OCI-LY7 (cell line): ENCODE measurements around the gene TRIM14.

Experiments
- EZH2phosphoT487 ChIP-seq: fragments of 200-600 bp; sonication (generic); IDR thresholded peaks from 2 replicates; pipeline ENCODE4 v1.6.1; 2018; ENCODE audit warnings: low read depth, borderline replicate concordance, mild to moderate bottlenecking, mixed run types, antibody characterized with exemption, low read length, moderate library complexity, mixed read lengths
- TF ChIP-seq, protein P1 (sequence below): fragments of 200-600 bp; sonication (generic); conservative IDR thresholded peaks from 2 replicates; pipeline ENCODE4 v1.5.1; 2014; ENCODE audit warnings: mild to moderate bottlenecking, antibody characterized with exemption, low read length, moderate library complexity, mixed read lengths

DNA sequence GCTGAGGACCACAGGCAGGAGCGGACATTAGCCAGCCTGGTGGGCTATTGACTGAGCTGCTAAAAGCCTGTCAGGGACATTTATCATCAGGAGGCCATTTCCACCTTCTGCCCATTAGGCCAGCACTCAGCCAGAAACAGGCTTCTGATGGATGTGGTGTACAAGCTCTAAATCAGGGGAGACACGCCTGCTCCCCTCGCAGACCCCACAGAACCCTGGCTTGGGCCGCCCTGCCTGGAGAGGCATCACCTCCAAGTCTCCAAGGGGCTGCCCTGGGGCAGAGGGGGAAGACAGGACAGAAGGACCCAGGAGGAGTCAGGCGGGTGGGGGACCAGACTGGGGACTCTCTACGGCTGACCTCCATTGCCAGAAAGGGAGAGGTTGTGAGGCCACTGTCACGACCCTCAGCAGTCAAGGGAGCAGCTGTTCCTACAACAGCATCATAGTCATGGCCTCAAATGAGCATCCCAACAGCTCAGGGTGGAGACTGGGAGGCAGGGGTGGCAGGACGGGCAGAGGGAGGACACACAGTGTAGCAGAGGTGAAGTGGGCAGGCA lies 24.0 kb upstream of the TRIM14 start:
- TF ChIP-seq, protein P1, sequence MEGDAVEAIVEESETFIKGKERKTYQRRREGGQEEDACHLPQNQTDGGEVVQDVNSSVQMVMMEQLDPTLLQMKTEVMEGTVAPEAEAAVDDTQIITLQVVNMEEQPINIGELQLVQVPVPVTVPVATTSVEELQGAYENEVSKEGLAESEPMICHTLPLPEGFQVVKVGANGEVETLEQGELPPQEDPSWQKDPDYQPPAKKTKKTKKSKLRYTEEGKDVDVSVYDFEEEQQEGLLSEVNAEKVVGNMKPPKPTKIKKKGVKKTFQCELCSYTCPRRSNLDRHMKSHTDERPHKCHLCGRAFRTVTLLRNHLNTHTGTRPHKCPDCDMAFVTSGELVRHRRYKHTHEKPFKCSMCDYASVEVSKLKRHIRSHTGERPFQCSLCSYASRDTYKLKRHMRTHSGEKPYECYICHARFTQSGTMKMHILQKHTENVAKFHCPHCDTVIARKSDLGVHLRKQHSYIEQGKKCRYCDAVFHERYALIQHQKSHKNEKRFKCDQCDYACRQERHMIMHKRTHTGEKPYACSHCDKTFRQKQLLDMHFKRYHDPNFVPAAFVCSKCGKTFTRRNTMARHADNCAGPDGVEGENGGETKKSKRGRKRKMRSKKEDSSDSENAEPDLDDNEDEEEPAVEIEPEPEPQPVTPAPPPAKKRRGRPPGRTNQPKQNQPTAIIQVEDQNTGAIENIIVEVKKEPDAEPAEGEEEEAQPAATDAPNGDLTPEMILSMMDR: no peak
- no peak for TF ChIP-seq EZH2phosphoT487
